GM21528 (cell line): ENCODE data around the gene CLEC9A.
"Not testable (repeated sequence)": the region's sequence is repeated elsewhere in the genome, so short reads cannot be mapped to it uniquely, and the experiment has no call there.

Experiments
- ATAC-seq: cut with Tn5 transposase; IDR thresholded peaks from one replicate; pipeline ENCODE4 v1.9.1; 2021; ENCODE audit warnings: mild to moderate bottlenecking, moderate library complexity; ENCODE audit not compliant: unreplicated experiment, low FRiP score

The CLEC9A gene

GRCh38 chr12:10030446-10030845, at the start of gene CLEC9A:
Gene CLEC9A, plus strand, starts transcription at chr12:10030682. Its CDS starts 22,006 bp downstream, at chr12:10052688.
- ATAC-seq: no peak

GRCh38 chr12:9991876-9992275, 38.6 kb upstream of the CLEC9A start:
- no peak for ATAC-seq

DNA sequence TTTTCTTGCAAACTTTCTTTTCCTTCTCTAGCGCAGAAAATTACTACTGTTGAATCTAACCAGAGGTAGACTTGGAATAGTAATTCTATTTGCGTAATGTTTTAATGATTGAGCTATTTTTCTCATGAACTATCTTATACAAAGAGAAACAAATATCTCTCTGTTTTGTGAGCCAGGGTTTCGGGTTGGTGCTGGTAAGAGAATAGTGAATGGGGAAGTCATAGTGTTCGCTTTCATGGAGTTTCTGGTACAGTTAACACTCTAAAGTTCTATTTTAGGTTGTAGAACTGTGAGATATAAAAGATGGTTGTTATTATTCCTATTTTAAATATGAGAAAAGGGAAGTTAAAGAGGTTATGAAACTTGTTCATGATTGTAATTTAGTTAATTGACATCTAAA, 38.2 kb upstream of the CLEC9A start:
- ATAC-seq: no peak

DNA sequence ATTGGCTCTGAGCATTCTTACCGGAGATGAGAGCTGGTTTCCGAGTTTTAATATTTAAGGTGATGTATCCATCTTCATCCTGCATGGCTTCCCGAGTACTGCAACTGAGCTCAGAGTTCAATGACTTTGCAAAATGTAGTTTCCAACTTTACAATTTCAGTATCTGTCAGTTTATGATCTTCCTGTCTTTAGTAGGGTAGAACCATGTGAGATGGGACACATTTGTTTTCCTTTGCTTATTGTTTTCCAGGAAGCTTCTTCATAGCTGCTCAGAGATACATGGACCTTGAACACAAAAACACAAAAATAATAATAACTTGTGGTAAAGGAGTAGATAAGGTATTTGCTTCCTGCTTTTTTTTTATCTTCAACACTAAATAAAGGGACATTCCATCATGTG, 31.5 kb upstream of the CLEC9A start, which contains the start of gene CLEC1B:
TSS of gene CLEC1B (minus strand) at position 106 of the 400 bp plus-strand sequence. CDS start at position 85, 21 bp downstream.
- ATAC-seq: no peak

DNA sequence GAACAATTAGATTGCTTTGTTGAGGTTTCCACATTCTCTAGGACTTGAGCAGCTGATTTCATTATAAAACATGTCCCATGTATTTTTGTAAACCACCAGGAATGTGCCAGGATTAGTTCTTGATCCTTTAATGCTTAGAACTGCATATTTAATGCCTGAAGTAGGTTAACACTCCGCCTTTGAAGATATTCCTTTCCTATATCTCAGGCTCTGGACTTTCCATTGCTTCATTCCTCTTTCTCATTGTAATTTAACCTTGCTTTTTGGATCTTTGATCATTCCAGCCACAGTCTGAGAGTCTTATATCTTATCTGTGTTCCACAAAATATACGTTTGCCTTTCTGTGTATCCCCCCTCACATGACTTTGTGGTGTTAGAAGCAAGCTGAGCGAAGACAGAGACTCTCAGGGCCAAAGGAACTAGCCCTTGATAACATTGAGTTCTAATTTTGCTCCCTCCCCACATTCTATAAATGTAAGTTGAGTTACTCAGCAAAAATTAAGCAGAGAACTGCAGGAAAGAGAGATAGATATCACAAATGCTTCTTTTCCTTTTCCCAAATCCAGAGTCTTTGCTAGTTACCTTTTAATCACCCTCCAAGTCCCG, 29.2 kb upstream of the CLEC9A start:
- ATAC-seq: no peak

DNA sequence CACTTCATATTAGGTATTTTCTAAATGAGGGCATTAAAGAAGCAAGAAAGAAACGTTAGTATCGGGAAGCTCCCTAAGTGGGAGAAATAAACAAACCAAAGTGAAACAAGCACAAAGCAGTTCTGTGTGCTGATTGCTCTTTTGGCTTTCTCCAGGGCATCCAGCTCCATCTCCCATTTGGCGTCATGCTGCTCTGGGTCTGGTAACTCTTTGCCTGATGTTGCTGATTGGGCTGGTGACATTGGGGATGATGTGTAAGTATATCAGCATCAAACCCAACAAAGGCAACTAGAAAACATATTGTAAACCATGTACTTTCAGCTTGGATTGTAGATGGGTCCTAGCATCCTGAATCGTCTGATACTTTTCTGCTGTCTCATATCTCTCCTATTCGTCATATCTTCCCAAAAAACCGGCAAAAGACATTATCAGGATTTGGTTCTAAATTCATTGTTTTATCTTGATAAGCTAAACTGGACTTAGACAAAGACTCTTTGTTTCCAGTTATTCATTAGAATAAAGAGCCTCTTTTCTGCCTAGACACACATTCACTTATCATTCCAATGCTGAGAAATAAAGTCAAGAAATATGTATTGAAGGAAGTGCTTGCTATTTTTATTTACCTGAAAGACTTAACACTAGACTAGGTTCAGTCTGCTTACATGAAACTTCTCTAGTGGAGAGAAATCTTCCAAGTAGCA, 17.7 kb upstream of the CLEC9A start:
- ATAC-seq: no peak

GRCh38 chr12:10015450-10015849, 15.0 kb upstream of the CLEC9A start:
- no peak for ATAC-seq

DNA sequence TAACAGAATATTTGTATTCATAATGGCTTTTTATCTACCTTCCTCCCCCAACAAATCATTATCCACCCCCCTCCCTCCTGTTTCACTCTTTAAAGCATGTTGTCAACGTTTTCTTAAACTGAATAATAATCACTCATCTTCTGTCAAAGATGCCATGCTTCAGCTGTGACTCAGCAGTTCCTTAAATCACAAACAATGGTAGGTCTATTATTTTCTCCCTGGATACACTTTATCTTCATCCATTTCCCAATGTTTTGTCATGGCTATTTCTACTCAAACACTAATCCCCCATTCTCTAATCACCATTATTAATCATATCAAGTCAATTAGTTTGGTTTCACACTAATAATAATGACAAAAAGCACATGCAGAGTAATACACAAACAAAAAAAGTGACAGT, 13.6 kb upstream of the CLEC9A start:
- ATAC-seq: no peak

DNA sequence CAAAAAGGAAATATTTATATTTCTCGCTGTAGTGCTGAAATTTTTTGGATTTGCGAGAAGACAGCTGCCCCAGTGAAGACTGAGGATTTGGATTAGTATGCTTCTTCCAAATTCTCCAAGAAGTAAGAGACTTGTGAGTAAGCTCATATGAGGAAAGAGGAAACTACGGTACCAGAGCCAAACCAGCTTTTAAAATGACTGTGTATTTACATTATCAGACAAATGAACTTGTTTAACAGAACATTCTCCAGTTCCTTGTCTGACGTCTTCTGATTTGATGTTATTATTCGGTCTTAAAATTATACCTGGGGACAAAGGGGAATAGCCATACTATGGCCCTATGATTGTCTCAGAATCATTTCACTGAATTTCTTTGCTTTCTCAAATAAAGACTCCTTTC, 12.1 kb upstream of the CLEC9A start:
- no peak for ATAC-seq

DNA sequence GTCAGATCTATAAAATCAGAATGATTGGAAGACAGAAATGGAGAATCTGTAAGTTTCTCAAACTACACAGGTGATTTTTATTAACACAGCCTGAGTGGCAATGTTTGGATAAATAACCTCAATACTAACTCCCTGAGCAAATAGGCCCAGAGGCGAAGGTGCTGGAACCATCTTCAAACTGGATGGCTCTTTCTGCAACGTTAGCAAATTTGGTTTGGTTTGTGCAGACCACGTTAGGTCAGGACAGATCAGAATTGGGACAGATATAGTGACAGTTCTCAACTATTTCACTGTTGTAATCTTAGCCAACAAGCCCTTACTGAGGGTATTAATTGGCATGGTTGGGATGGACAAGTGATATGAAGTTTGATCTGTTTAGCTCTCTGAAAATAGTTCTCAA, 9.1 kb upstream of the CLEC9A start:
- ATAC-seq: no peak

DNA sequence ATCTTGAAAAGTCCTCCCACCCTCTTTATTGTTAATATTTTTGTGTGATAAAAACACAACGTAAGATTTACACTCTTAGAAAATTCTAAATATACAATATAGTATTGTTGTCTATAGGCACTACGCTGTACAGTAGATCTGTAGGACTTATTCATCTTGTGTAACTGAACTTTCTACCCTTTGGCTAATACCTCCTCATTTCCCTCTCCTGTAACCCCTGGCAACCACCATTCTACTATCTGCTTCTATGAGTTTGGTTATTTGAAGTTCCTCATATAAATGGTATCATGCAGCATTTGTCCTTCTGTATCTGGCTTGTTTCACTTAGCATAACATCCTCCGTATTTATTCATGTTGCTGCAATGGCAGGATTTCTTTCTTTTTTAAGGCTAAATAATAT, 5.2 kb upstream of the CLEC9A start:
- ATAC-seq: no peak

DNA sequence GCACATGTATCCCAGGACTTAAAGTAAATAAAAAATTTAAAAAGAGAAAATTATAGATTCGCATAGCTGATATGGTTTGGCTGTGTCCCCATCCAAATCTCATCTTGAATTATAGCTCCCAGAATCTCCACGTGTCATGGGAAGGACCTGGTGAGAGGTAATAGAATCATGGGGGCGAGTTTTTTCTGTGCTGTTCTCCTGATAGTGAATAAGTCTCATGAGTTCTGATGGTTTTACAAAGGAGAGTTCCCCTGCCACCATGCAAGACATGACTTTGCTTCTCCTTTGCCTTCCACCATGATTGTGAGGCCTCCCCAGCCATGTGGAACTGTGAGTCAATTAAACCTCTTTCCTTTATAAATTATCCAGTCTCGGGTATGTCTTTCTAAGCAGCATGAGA, 3.8 kb upstream of the CLEC9A start:
- not testable (repeated sequence) for ATAC-seq

- ATAC-seq: no peak
Measured at GRCh38 chr12:10027311-10027710, 3.2 kb upstream of the CLEC9A start.

- ATAC-seq: no peak
Measured at GRCh38 chr12:10027721-10028120, 2.8 kb upstream of the CLEC9A start.

DNA sequence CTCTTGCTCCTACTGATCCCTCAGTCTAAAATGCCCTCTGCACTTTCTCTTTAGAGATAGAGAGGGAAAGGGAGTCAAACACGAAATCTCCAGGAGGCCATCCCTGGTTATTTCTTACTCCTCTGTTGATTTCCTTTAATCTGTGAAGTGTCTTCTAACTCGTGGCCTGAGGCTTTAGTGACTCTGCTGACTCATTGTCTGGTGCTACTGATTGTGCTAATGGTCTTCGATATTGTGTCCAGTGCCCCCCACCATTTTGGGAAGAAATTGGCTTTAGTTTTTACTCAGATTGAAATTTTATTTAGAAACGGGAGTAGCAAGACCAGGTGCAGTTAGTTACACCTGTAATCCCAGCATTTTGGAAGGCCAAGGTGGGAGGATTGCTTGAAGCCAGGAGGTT, 839 bp downstream of the CLEC9A start:
- ATAC-seq: no peak

DNA sequence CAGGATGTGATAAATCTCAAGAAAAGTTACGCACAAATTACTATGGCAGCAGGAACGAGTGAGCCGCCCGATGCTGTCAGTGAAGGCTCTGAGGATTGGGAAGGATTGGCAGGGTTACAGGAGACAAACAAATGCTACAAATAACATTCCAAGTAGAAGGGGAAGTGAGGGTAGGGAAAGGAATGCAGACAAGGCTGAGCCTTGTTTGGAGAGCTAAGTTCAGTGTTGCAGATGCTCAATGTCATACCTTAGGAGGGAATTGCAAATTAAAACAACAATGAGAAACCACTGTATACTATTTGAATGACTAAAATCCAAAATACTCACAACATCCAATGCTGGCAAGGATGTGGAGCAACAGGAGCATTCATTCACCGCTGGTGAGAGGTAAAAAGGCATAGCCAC, 1.3 kb downstream of the CLEC9A start:
- ATAC-seq: no peak

GRCh38 chr12:10033783-10034545, 3.5 kb downstream of the CLEC9A start:
- no peak for ATAC-seq

DNA sequence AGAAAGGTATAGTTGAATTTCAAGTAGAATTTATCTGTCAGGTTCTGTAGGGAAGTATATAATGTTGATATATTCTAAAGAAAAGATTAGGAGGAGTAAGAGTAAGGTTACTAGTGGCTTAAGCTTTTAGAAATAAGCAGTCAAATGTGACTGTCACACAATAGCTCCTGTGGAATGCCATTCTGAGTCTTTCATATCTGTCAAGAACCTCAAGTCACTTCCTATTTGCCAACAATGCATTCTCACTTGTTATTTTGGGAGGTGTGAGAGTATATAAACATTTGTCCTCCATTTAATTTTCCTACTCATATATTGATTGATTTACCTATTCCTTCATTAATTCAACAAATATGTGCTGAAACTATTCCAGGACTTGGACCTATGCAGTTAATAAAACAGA, 11.7 kb downstream of the CLEC9A start:
- ATAC-seq: no peak

GRCh38 chr12:10048526-10048925, 18.0 kb downstream of the CLEC9A start:
- no peak for ATAC-seq

GRCh38 chr12:10052193-10052913, 21.9 kb downstream of the CLEC9A start:
- no peak for ATAC-seq

GRCh38 chr12:10058387-10058786, 27.9 kb downstream of the CLEC9A start:
- ATAC-seq: no peak
